Dermis microvascular lymphatic vessel endothelial cell (primary cell): ENCODE measurements around the gene USH1G. TPM values are rescaled to one million over a fixed set of nuclear protein-coding genes. Genes with fewer than 3 reads are reported as not detected.
"Not testable (repeated sequence)": the region's sequence is repeated elsewhere in the genome, so short reads cannot be mapped to it uniquely, and the experiment has no call there.

Experiments
- DNase-seq, 2 donors: peaks; one replicate each; pipeline versions ENCODE4 v3.0.0 to v3.0.0-alpha.2; 2010; ENCODE audit warnings: low read depth in 2 of 2
- total RNA-seq: library from RNA; depleted of rRNA; stranded (reverse); fragments of >200 nt; gene quantifications from 2 replicates; pipeline ENCODE4 v1.2.1, GENCODE V29; 2014

USH1G gene
- total RNA-seq: not detected in 2 replicates

DNA sequence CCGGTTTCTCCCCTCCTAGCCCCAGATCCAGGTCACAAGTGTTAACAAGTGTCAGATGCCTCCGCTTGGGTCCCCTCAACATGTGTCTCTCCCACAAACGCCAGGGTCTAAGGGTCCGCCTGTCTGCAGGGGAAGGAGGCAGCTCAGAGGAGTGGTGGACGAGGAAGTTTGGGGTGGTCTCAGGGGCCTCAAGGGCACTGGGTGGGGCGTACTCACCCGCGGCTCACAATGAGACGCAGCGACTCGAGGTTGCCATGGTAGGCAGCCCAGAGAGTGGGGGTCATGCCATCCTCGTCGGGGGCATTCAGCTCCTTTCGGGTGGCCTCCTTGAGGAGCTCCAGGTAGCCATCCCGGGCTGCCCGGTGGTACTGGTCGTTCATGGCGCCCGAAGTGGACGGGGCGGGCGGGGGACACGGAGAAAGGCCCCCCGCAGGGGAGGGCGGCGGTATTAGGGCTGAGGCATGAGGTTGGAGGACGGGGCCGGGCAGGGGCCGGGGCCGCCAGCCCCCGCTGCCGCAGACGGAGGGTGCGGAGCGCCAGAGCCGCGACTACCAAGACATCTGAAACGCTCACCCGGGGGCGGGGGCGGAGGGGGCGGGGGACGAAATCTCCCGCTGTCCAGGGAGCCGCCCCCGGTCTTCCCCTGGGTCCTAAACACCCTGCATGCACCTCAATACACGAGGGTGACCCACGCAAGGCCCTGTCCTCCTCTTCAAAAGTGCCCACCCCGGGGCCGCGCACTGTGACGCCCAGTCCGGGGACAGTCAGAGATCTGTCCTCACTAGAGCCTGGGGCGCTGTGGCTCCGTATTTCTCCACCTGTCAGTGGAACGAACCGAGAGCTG, at the start of gene USH1G:
TSS of gene USH1G (minus strand) at position 562 of the 844 bp plus-strand sequence. CDS start at position 380, 182 bp downstream.
- no peak for DNase-seq

DNA sequence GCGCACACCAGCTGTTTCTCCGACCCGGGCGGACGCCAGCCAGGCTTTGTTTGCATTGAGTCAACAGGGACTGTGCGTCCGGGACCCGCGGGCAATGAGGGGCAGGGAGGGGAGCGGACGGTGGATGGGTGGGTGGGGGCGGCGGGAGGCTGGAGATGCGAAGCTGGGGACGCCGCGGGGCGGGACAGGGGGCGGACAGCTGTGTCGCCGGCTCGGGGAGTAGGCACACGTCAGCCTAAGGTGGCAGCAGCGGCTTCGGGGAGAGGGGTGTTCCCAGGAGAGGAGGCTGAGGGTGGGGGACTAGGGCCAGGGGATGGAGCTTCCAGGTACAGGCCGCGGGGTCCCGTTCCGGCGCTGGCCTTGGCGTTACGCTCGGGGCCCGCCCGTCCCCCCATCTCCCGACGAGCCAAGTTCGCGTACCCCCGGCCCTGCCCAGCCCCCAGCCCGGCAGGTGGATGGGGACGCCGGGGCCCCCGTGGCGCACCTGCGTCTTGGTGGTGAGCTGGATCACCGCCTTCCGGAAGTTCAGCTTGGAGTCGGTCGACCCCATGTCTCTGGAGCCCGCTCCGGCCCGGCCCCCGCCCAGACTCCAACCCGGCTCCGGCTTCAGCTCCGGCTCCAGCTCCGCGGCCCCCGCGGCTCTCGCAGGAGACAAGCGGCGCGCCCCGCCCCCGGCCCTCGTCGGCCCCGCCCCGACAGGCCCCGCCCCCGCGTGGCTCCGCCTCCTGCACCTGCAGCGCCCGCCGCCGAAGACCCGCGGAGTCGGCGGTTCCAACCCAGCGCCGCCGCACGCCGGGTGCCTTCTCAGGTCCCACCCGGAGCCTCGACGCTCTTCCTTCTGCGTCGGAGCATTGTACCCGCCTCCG, 49.3 kb upstream of the USH1G start, which contains the start of gene HID1:
TSS of gene HID1 (minus strand) at position 653 of the 866 bp plus-strand sequence. CDS start at position 550, 103 bp downstream.
- DNase-seq: peak in 1 of 2 donors; percentile 52

GRCh38 chr17:74971842-74972106, 48.7 kb upstream of the USH1G start:
- DNase-seq: no peak

GRCh38 chr17:74971069-74971841, 48.2 kb upstream of the USH1G start:
- no peak for DNase-seq

- peak; percentile 51 to 70 for DNase-seq
Observed at GRCh38 chr17:74970395-74970794, 47.3 kb upstream of the USH1G start.

DNA sequence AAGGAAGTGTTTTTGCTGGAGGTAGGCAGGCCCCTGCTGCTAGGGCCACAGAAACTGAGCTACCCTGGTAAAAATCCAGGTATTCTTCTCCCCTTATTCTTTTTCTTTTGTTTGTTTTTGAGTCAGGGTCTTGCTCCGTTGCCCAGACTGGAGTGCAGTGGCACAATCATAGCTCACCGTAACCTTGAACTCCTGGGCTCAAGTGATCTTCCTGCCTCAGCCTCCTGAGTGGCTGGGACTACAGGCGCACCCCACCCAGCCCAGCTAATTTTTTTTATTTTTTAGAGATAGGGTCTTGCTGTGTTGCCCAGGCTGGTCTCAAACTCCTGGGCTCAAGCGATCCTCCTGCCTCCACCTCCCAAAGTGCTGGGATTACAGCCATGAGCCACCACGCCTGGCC, 46.4 kb upstream of the USH1G start:
- DNase-seq: not testable (repeated sequence)

DNA sequence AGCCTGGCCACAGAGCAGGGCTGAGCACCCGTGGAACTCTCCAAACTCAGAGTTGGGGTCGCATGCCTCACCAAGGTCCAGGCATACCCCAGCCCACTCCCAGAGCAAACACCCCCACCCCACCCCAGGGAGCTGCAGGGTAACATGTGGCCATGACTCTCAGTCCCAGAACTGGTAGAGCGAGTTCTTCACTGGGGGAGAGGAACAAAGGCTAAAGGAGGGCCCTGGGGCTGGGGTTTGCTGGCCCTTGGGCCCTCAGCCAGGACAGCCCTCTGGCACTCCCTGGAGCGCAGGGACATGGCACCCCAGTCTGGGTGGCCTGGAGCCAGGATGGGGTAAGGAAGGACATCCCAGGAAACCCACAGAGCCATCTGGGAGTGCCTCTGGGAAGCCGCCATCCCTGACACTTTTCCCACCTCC, 45.3 kb upstream of the USH1G start:
- no peak for DNase-seq

DNA sequence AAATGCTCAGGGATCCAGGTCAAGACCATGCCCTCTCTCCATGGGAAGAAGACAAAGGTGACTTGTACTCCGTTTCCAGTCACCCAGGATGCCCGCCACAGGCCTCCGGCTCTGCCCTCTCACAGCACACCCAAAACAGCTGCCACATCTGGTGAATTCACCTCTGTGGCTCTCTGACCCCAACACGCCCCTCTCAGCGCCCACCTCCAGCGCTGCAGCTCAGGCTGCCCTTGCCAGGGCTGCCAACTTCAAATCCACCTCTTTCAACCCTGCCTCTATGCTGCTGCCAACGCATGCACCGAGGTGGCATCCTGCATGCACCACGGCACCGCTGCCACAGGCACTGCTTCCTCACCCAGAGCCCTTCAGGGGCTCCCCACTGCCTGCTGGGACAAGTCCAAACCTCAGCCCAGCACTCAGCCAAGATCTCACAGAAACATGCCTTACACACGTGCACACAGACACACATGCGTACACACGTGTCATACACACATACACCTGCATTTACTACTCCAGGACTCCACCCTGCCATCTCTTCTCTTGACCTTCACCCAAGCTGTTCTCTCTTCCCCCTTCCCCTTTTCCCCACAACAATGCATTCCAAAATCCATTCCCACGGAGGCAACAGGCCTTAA, 42.0 kb upstream of the USH1G start:
- no peak for DNase-seq

- no peak for DNase-seq
Observed at GRCh38 chr17:74964246-74964761, 41.2 kb upstream of the USH1G start.

DNA sequence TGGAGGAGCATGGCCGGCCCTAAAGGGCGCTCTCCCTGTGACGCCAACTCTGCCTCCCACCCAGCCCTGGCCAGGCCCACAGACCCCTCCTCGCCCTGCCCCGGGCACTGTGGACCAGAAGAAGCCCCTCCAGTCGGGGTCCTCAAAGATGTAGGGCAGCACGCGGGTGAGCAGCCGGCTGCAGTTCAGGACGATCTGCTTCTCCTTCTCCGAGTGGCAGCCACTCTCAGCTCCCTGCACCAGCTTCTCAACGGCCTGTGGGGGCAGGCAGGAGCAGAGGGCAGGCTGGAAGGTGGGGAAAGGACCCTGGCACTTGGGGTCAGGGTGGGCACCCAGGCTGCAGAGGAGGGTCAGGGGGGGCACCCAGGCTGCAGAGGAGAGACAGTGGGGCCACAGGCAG, 40.6 kb upstream of the USH1G start:
- DNase-seq: no peak

- DNase-seq: no peak
Observed at GRCh38 chr17:74962622-74963394, 39.8 kb upstream of the USH1G start.

DNA sequence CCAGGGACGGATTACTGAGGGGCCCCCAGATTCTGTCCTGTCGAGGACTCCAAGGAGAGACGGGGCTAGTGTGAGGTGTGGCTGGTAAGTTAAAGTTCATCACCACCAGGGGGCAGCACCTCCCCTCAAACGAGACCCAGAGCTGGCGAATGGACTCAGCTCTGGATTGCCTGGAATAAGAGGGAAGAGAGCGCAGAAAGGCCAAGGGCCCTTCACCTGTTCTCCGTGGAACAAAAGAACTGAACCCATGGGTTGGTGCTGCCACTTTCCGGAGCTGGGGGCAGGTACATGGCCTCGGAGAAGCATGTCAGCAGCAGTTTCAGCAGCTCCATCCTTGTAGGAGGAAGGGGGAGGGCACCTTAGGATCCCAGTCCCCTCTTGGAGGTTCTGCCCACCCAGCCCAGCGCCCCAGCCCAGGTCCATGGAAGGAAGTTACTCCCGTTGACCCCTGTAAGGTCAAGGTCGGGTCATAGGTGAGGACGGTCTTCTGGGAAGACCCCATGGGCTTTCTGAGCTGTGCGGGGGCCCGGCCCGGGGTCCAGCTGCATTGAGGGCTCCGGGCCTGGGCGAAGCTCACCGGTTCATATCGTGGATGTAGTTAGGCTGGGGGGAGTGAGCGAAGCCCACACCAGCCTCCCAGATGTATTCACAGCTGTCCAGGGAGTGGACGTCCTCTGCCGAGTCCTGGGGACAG, 38.7 kb upstream of the USH1G start:
- peak; percentile 78 to 86 for DNase-seq

GRCh38 chr17:74960570-74961342, 37.7 kb upstream of the USH1G start:
- no peak for DNase-seq

- DNase-seq: no peak
Observed at GRCh38 chr17:74959826-74960515, 36.9 kb upstream of the USH1G start.

DNA sequence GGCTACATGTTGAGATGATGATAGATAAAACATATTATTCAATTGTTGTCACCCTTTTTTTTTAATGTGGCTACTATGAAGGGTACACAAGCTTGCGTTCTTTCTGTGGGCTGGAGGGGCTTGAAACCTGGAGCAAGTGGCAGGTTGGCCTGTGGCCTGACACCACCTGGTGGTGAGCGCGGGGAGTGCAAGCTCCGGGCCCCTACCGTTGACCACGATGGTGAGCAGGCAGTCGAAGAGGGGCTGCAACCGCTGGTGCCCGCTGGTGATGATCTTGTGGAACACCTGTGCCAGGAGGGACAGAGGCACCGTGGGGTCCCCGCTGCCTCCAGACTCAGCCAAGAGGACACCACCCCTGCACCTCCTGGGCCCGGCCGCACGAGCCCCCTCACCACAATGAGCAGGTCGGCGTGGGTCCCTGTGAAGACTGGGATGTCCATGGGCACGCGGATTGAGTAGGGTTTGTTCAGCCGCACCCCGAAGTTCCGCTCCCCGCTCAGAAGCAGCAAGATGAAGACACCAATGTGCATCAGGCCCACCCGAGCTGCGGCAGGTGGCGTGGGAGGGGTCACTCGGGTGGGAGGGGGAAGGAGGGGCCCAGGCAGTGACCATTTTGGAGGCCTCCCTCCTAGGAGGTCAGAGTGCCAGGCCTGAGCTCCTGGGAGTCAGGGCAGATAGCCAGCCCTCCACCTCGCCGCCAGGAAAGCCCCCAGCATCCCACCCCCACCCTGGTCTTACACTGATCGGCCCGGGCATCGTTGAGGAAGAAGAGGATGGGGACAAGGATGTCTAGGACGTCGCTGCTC, 35.1 kb upstream of the USH1G start:
- peak in 1 of 2 donors; percentile 56 for DNase-seq

DNA sequence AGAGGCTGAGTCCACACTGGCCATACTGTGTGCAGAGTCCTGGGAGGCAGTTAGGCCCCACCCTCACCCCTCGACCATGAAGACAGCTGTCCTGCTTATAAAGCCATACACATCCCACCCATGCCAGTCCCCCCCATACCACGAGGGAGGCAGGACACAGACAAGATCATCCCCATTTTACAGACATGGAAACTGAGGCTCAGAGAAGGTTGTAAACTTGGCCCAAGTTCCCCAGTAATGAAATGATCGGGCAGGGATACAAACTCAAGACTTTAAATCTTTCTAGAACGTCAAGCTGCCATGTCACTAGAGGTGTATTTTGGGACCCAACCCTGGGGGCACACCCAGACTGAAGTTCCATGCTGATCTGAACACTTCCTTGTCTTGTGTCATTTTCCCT, 33.0 kb upstream of the USH1G start:
- DNase-seq: no peak

GRCh38 chr17:74954665-74955421, 31.8 kb upstream of the USH1G start:
- no peak for DNase-seq
